Measurements from ENCODE around the gene JOSD2.
"Not testable (repeated sequence)": the region's sequence is repeated elsewhere in the genome, so short reads cannot be mapped to it uniquely, and the experiment has no call there.

Gene JOSD2

GRCh38 chr19:50546527-50547221 lies 35.7 kb upstream of the JOSD2 start:
- no peak for DNase-seq

GRCh38 chr19:50542943-50543342 lies 32.0 kb upstream of the JOSD2 start:
- DNase-seq, result no peak

- peak in 3 of 4 experiments; percentile 30 to 53 (median 47) for DNase-seq
Observed at GRCh38 chr19:50537769-50538230, 26.8 kb upstream of the JOSD2 start.

- DNase-seq, result no peak
Observed at GRCh38 chr19:50537306-50537685, 26.3 kb upstream of the JOSD2 start.

- no peak for DNase-seq
Observed at GRCh38 chr19:50536662-50537305, 25.8 kb upstream of the JOSD2 start.

- no peak for DNase-seq
Observed at GRCh38 chr19:50535672-50536187, 24.7 kb upstream of the JOSD2 start.

GRCh38 chr19:50534478-50534877 lies 23.5 kb upstream of the JOSD2 start:
- no peak for DNase-seq

GRCh38 chr19:50532952-50533351 lies 22.0 kb upstream of the JOSD2 start:
- DNase-seq, result no peak

- no peak for DNase-seq
Observed at GRCh38 chr19:50531171-50531612, 20.2 kb upstream of the JOSD2 start.

GRCh38 chr19:50528052-50528451 lies 17.1 kb upstream of the JOSD2 start:
- DNase-seq, result not testable (repeated sequence)

GRCh38 chr19:50522881-50523280 lies 11.9 kb upstream of the JOSD2 start:
- no peak for DNase-seq

- no peak for DNase-seq
Observed at GRCh38 chr19:50520822-50521465, 10.0 kb upstream of the JOSD2 start.

GRCh38 chr19:50519006-50519575 lies 8.1 kb upstream of the JOSD2 start:
- no peak for DNase-seq

GRCh38 chr19:50518091-50519005 lies 7.4 kb upstream of the JOSD2 start:
- DNase-seq, result no peak

GRCh38 chr19:50517704-50518075 lies 6.7 kb upstream of the JOSD2 start:
- no peak for DNase-seq

- no peak for DNase-seq
Observed at GRCh38 chr19:50516964-50517703, 6.1 kb upstream of the JOSD2 start.

GRCh38 chr19:50516456-50516855 lies 5.5 kb upstream of the JOSD2 start:
- no peak for DNase-seq

- no peak for DNase-seq
Observed at GRCh38 chr19:50515168-50515561, 4.2 kb upstream of the JOSD2 start.

GRCh38 chr19:50514346-50515167 lies 3.6 kb upstream of the JOSD2 start:
- no peak for DNase-seq

- no peak for DNase-seq
Observed at GRCh38 chr19:50513746-50514345, 2.9 kb upstream of the JOSD2 start, which contains the start of gene ASPDH. Gene ASPDH, minus strand, starts transcription at chr19:50513913. Its CDS starts 90 bp downstream, at chr19:50513823.

Measured in activated naive CD4-positive, alpha-beta T cell (primary cell).